Fibroblast of villous mesenchyme (primary cell): ENCODE data around the gene IL17RE. TPM values are rescaled to one million over a fixed set of nuclear protein-coding genes. Genes with fewer than 3 reads are reported as not detected.

Experiments
- DNase-seq: peaks from one replicate; pipeline ENCODE4 v3.0.0-alpha.2; 2010; ENCODE audit warnings: low read depth
- H3K4me3 ChIP-seq: 2 replicates; pipeline ENCODE4 v1.5.1; 2011; ENCODE audit warnings: low read depth, mild to moderate bottlenecking, low read length
- CTCF ChIP-seq: IDR thresholded peaks from 2 replicates; pipeline ENCODE4 v1.5.1; 2012; ENCODE audit warnings: low read depth, mild to moderate bottlenecking, low read length; ENCODE audit not compliant: insufficient read depth
- total RNA-seq: library from RNA; depleted of rRNA; stranded (reverse); fragments of >200 nt; gene quantifications from 2 replicates; pipeline ENCODE4 v1.2.3, GENCODE V29; 2012

IL17RE gene
- total RNA-seq, 1 donor = 0.43 TPM

GRCh38 chr3:9944271-9944670, 41.6 kb downstream of the IL17RE start:
- no peak for TF ChIP-seq CTCF
- no peak overlapping the region for H3K4me3 ChIP-seq
- DNase-seq = no peak

GRCh38 chr3:9945358-9945757, 42.7 kb downstream of the IL17RE start:
- no peak for TF ChIP-seq CTCF
- no peak overlapping the region for H3K4me3 ChIP-seq
- DNase-seq = no peak

- peak; percentile 90 for DNase-seq
- TF ChIP-seq CTCF = peak; percentile 77
- peak overlapping the region; percentile 70 for H3K4me3 ChIP-seq
Measured at GRCh38 chr3:9946112-9947024, 43.7 kb downstream of the IL17RE start.

- peak overlapping the region; percentile 70 for H3K4me3 ChIP-seq
- peak; percentile 73 for DNase-seq
- peak; percentile 64 for TF ChIP-seq CTCF
Measured at GRCh38 chr3:9947025-9947995, 44.7 kb downstream of the IL17RE start.

GRCh38 chr3:9948586-9948985, 45.9 kb downstream of the IL17RE start:
- H3K4me3 ChIP-seq = no peak overlapping the region

More at GRCh38 chr3:9948586-9948985, 45.9 kb downstream of the IL17RE start:
- DNase-seq = no peak
- TF ChIP-seq CTCF = no peak
